ENCODE measurements around the gene KLHDC8B. TPM values are rescaled to one million over a fixed set of nuclear protein-coding genes. Genes with fewer than 3 reads are reported as not detected.
"Not testable (repeated sequence)": the region's sequence is repeated elsewhere in the genome, so short reads cannot be mapped to it uniquely, and the experiment has no call there.

Gene KLHDC8B
- polyA plus RNA-seq, 3 donors: 41.5 to 43.8 (median 43.4) TPM

DNA sequence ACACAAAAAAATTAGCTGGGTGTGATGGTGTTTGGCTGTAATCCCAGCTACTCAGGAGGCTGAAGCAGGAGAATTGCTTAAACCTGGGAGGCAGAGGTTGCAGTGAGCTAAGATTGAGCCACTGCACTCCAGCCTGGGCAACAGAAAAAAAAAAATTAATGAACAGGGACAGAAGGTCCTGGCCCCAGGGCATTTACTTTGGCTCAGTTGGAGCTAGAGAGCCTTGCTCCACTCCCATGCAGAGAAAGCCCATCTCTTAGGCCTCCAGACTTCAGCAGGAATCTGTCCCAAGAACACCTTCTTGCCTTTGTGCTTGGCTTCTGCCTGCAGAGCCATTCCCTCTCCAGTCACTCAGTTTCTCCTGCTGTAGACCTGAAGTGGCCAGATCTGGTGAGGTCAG is 8.7 kb downstream of the KLHDC8B start:
- DNase-seq (ENCODE audit: low read depth in 3 of 3, low spot score in 2 of 3): no peak

DNA sequence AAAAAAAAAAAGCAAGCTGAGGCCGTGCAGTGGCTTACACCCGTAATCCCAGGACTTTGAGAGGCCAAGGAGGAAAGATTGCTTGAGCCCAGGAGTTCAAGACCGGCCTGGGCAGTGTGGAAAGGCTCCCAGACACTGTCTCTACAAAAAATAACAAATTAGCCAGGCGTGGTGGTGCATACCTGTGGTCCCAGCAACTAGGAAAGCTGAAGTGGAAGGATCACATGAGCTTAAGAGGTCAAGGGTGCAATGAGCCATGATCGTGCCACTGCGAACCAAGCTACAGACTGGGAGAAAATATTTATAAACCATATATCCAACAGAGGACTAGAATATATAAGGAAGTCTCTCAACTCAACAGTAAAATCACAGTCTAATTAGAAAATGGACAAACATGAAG is 10.0 kb downstream of the KLHDC8B start:
- no peak for DNase-seq (ENCODE audit: low read depth in 3 of 3, low spot score in 2 of 3)

DNA sequence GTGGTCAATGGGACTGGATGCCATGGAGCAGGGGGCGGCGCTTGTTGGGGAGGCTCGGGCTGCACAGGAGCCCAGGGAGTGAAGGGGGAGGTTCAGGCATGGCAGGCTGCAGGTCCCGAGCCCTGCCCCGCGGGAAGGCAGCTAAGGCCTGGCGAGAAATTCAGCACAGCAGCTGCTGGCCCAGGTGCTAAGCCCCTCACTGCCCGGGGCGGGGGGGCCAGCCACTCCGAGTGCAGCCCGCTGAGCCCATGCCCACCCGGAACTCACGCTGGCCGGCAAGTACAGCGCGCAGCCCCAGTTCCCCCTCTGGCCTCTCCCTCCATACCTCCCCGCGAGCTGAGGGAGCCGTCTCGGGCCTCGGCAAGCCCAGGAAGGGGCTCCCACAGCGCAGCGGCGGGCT is 11.3 kb downstream of the KLHDC8B start:
- DNase-seq (ENCODE audit: low read depth in 3 of 3, low spot score in 2 of 3): no peak

DNA sequence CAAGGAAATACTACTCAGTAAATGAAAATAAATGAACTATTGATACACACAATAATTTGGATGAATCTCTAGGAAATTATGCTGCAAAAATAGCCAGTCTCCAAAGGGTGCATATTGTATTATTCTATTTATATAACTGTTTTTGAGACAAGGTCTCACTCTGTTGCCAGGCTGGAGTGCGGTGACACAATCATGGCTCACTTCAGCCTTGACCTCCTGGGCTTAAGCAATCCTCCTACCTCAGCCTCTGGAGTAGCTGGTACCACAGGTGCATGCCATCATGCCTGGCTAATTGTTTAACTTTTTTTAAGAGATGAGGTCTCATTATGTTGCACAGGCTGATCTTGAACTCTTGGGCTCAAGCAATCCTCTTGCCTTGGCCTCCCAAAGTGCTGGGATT is 12.5 kb downstream of the KLHDC8B start:
- no peak for DNase-seq (ENCODE audit: low read depth in 3 of 3, low spot score in 2 of 3)

DNA sequence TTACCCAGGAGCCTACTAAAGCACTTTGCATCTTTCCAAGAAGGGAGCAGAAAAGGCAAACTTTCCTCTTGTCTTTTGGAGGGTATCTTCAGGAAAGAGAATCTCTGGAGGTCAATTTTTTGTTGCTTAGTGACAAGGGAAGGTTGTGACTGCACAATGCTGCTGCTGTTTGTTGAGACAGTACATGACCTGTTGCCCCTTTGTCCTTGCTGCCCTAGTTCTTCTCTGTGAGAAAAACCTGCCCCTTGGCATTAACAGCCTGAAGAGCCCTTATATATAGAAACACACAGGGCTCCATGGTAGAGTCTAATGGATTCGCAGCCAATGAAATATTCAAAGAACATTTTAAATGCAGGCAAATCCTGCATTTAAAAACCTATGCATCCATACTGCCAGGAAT is 20.3 kb downstream of the KLHDC8B start:
- no peak for DNase-seq (ENCODE audit: low read depth in 3 of 3, low spot score in 2 of 3)

DNA sequence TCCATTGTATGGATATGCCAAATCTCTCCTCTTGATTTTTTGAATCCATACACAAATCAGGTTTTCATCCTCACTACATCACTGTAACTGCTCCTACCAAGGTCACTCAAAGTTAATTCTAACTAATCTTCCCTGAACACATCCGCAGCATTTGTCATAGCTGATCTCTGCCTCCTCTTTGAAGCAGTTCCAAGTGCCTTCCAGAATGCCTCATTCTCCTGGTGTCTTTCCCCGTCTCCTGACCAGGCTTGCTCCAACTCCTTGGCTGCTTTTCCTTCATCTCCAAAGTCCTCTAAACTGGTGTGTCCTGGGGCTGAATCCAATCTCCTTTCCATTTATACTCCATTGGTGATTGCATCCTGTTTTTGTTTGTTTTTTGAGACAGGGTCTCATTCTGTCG is 26.8 kb downstream of the KLHDC8B start:
- DNase-seq (ENCODE audit: low read depth in 3 of 3, low spot score in 2 of 3): no peak

DNA sequence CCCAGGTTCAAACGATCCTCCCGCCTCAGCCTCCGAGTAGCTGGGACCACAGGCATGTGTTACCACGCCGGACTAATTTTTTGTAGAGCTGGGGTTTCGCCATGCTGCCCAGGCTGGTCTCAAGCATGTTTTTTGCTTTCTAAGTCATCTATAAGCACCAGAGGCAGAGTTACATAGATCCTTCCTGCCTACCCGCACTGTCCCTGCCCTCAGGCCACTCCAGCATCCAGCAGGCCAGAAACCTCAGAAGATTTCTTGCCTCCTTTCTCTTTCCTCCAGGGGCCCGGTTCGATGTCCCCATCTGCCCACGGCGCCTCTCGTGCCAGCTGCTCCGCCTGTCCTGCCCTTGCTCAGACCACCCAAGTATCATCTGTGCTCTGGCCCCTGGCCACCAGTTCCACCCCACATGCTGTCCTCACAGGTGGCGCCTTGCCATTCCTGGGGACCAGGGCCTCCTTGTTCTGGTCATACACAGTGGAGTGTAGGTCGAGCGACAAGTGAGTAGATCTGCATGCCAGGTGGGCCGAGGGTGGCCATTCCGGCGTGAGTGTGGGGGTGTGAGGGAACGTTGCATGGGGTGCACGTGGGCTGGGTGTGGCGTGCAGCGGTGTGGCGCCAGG is 27.3 kb downstream of the KLHDC8B start:
- no peak for DNase-seq (ENCODE audit: low read depth in 3 of 3, low spot score in 2 of 3)

DNA sequence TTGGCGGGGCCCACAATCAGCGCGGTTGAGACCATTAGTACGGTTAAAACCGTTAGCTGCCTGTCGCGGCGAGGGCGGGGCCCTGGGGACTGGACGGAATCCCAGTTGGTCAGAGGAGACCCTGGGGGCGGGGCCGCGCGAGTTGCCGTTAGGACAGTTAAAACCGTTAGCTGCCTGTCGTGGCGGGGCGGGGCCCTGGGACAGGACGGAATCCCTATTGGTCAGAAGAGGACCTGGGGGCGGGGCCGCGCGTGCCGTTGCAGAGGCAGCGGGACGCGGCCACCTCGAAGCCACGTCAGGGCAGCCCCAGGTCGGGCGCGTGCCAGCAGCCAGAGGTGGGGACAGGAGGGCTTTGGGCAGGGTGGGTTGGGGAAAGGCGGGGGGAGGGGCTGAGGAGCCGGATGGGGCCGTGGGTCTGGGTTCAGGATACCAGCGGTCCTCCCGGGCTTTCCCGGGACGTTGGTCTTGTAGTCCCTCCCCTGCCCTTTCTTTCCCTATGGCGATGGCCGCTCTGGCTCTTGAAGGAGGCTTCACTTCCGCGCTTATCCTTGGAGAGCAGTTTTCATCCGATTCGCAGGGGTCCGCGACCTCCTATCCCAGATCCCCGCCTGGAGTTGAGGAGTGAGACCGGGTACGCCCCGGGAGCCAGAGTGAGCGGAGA is 28.0 kb downstream of the KLHDC8B start:
- DNase-seq (ENCODE audit: low read depth in 3 of 3, low spot score in 2 of 3): peak; percentile 52 to 71 (median 54)

DNA sequence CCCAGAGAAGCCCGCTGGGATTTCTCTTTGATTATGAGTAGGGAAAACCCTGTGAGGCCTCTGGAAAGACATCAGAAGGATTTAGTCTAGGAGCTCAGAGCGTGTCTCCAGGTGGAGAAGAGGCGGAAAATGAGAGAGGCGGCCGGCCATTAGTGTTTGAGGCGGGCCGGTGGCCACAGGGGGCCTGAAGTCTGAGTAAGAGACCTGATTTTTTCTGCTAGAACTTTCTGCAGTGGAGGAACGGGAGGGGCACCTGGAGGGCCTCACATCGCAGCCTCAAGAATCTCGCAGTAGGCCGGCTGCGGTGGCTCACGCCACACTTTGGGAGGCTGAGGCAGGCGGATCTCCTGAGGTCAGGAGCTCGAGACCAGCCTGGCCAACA is 28.5 kb downstream of the KLHDC8B start:
- DNase-seq (ENCODE audit: low read depth in 3 of 3, low spot score in 2 of 3): no peak

DNA sequence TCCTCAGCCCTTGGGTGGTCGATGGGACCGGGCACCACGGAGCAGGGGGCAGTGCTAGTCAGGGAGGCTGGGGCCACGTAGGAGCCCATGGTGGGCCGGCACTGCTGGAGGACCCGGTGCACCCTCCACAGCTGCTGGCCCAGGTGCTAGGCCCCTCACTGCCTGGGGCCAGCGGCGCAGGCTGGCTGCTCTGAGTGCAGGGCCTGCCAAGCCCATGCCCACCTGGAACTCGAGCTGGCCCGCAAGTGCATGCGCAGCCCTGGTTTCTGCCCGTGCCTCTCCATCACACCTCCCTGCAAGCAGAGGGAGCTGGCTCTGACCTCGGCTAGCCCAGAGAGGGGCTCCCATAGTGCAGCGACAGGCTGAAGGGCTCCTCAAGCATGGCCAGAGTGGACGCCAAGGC is 42.1 kb downstream of the KLHDC8B start:
- DNase-seq (ENCODE audit: low read depth in 3 of 3, low spot score in 2 of 3): no peak

DNA sequence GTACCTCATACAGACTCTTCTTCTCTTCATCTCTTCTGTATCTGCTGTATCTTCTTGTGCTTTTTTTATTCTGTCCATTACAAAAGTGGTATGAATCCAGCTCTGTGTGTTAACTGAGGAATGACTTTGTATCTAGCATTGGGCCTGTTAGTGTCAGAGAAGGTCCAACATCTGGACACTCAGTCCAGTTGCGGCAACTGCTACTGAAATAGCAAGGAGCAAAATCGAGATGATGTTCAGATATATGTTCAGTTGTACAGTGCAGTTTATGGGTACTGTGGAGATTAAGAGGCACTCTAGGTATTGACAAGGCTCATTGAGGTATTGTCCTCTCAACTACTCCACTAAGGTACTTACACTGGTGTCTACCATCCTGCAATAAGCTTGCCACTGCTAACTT is 42.6 kb downstream of the KLHDC8B start:
- DNase-seq (ENCODE audit: low read depth in 3 of 3, low spot score in 2 of 3): no peak

DNA sequence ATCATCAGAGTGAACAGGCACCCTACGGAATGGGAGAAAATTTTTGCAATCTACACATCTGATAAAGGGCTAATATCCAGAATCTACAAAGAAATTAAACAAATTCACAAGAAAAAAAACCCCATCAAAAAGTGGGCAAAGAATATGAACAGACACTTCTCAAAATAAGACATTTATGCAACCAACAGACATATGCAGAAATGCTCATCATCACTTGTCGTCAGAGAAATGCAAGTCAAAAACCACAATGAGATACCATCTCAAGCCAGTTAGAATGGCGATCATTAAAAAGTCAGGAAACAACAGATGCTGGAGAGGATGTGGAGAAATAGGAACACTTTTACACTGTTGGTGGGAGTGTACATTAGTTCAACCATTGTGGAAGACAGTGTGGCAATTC is 45.3 kb downstream of the KLHDC8B start:
- DNase-seq (ENCODE audit: low read depth in 3 of 3, low spot score in 2 of 3): not testable (repeated sequence)

DNA sequence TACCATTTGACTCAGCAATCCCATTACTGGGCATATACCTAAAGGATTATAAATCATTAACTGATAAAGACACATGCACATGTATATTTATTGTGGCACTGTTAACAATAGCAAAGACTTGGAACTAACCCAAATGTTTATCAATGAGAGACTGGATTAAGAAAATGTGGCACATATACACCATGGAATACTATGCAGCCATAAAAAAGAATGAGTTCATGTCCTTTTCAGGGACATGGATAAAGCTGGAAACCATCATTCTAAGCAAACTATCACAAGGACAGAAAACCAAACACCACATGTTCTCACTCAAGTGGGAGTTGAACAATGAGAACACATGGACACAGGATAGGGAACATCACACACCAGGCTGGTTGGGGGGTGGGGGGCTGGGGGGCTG is 45.7 kb downstream of the KLHDC8B start:
- not testable (repeated sequence) for DNase-seq (ENCODE audit: low read depth in 3 of 3, low spot score in 2 of 3)

DNA sequence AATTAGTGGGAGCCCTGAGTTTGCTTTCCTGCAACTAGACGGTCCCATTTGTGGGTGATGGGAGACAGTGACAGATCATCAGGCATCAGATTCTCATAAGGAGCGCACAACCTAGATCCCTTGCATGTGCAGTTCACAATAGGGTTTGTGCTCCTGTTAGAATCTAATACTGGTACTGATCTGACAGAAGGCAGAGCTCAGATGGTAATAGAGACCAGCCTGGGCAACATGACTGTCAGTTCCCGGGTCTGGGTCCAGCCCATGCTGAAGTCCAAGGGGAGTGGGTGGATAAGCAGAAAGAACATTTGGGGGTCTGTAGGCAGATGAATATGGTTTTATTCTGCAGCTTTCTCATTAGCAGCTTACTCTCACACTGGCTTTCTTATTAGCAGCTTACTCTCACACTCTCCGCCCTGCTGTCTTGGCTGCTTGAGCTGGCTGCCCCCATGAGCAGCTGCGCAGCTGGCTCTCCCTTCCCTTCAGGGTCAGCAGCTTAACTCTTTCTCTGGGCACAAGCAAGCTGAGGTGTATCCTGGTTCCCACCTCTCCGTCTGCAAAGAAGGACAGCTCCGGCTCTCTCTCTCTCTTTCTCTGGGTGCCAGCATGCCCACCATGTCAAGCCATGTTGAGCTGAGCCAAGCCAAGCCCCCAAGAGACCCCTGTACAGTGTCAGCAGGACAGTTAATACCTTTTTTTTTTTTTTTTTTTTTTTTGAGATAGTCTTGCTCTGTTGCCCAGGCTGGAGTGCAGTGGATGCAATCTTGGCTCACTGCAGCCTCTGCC is 46.5 kb downstream of the KLHDC8B start:
- DNase-seq (ENCODE audit: low read depth in 3 of 3, low spot score in 2 of 3): no peak

DNA sequence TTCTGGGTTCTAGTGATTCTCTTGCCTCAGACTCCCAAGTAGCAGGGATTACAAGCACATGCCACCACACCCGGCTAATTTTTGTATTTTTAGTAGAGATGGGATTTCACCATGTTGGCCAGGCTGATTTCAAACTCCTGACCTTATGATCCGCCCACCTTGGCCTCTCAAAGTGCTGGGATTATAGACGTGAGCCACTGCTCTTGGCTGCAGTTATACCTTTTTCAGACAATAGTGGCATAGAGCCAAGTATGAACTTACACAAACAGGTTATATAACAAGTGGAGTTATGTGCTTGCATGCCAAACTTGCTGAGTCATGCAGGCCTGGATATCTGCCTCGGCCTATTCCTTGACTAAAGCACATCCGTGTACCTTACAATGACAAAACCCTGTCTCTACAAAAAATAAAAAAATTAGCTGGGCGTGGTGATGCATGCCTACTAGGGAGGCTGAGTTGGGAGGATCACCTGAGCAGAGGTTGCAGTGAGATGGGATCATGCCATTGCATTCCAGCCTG is 47.1 kb downstream of the KLHDC8B start:
- not testable (repeated sequence) for DNase-seq (ENCODE audit: low read depth in 3 of 3, low spot score in 2 of 3)

DNA sequence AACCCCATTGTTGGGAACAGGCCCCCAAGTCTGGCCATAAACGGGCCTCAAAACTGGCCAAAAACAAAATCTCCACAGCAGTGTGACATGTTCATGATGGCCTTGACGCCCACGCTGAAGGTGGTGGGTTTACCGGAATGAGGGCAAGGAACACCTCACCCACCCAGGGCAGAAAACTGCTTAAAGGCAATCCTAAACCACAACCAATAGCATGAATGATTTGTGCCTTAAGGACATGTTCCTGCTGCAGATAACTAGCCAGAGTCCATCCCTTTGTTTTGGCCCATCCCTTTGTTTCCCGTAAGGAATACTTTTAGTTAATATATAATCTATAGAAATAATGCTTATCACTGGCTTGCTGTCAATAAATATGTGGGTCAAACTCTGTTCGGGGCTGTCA is 47.7 kb downstream of the KLHDC8B start:
- DNase-seq (ENCODE audit: low read depth in 3 of 3, low spot score in 2 of 3): no peak

DNA sequence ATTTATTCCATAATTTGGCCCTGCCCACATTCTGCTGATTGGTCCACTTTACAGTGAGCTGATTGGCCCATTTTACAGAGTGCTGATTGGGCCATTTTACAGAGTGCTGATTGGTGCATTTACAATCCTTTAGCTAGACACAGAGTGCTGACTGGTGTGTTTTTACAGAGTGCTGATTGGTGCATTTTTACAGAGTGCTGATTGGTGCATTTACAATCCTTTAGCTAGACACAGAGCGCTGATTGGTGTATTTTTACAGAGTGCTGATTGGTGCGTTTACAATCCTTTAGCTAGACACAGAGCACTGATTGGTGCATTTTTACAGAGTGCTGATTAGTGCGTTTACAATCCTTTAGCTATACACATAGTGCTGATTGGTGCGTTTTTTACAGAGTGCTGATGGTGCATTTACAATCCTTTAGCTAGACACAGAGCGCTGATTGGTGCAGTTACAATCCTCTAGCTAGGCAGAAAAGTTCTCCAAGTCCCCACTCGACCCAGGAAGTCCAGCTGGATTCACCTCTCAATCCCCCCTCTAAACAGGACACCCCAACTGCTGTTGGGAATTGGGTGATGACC is 49.7 kb downstream of the KLHDC8B start:
- DNase-seq (ENCODE audit: low read depth in 3 of 3, low spot score in 2 of 3): not testable (repeated sequence)

DNA sequence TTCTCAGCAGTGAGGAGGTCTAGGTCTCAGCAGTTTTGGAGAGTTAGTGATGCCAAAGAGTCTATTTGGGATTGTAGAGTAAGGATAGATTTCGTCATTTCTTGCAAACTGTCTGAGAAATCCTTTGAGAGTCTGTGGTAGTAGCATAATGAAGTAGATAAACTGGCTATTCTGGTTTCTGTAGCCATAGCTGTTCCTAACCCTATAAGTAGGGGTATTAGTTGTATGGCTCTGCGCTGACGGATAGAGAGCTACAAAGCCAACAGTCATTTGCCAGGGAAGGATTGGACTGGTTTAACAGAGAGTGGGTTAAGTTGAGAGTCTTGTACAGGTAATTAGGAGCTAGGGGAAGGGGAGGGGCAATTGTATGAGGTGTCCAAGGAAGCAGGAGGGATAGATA is 50.6 kb downstream of the KLHDC8B start:
- DNase-seq (ENCODE audit: low read depth in 3 of 3, low spot score in 2 of 3): no peak

Data from right renal cortex interstitium (tissue), 3 donors.